ENCODE data around the gene ATP2B2. TPM values are rescaled to one million over a fixed set of nuclear protein-coding genes. Genes with fewer than 3 reads are reported as not detected.

ATP2B2 gene
- total RNA-seq, 1 experiment from 2014 or later: not detected

- Mint-ChIP-seq H3K27ac (ENCODE audit: unreplicated experiment) (no peak overlapping the region), H3K4me3 (ENCODE audit: unreplicated experiment) (no peak overlapping the region), H3K4me1 (ENCODE audit: low read depth, unreplicated experiment) (no peaks in the 10 kb centered on the region), H3K27me3 (ENCODE audit: insufficient read depth, unreplicated experiment) (peaks cover 7% of the 10 kb centered on the region), H3K9me3 (ENCODE audit: unreplicated experiment) (no peaks in the 10 kb centered on the region), H3K36me3 (ENCODE audit: insufficient read depth, unreplicated experiment) (no peaks in the 10 kb centered on the region)
- POLR2A ChIA-PET: no interaction called here
- no peaks in the 10 kb centered on the region for H3K9me3 ChIP-seq
- DNase-seq: no peak
- no peak overlapping the region for H3K4me3 ChIP-seq (ENCODE audit: low read depth, low read length)
- intact Hi-C loops (cut with micrococcal nuclease; ENCODE audit: unreplicated experiment): no loop called here
- CTCF ChIA-PET: no interaction called here
- H3K4me1 ChIP-seq: no peaks in the 10 kb centered on the region
- no TSS peak for BruUV-seq (replicated peaks)
- TF ChIP-seq, protein P1, sequence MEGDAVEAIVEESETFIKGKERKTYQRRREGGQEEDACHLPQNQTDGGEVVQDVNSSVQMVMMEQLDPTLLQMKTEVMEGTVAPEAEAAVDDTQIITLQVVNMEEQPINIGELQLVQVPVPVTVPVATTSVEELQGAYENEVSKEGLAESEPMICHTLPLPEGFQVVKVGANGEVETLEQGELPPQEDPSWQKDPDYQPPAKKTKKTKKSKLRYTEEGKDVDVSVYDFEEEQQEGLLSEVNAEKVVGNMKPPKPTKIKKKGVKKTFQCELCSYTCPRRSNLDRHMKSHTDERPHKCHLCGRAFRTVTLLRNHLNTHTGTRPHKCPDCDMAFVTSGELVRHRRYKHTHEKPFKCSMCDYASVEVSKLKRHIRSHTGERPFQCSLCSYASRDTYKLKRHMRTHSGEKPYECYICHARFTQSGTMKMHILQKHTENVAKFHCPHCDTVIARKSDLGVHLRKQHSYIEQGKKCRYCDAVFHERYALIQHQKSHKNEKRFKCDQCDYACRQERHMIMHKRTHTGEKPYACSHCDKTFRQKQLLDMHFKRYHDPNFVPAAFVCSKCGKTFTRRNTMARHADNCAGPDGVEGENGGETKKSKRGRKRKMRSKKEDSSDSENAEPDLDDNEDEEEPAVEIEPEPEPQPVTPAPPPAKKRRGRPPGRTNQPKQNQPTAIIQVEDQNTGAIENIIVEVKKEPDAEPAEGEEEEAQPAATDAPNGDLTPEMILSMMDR (IDR thresholded peaks at IDR 0.05; ENCODE audit: insufficient read depth in 1 of 2, low read depth in 1 of 2, low read length in 1 of 2, severe bottlenecking in 1 of 2, unreplicated experiment in 1 of 2): no peak
- H3K36me3 ChIP-seq (ENCODE audit: control insufficient read depth, insufficient read depth, low read length): no peaks in the 10 kb centered on the region
- no peaks in the 10 kb centered on the region for H3K27me3 ChIP-seq (replicated peaks; ENCODE audit: control insufficient read depth, insufficient read depth, low read length)
Observed at GRCh38 chr3:10407361-10407760, 98.0 kb downstream of the ATP2B2 start.

DNA sequence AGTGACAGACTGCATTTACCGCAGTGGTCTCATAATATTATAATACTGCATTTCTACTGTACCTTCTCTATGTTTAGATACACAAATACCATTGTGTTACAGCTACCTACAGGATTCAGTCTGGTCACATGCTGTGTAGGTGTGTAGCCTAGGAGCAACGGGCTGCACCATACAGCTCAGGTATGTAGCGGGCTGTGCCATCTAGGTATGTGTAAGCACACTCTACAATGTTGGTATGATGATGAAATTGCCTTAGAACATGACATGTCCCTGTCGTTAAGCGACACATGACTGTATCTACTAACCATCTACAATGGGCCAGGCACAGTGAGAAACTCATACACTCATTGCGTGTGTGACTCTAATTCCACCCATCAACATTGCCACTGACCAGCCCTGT is 99.0 kb downstream of the ATP2B2 start:
- TF ChIP-seq, protein P1 (IDR thresholded peaks at IDR 0.05; ENCODE audit: insufficient read depth in 1 of 2, low read depth in 1 of 2, low read length in 1 of 2, severe bottlenecking in 1 of 2, unreplicated experiment in 1 of 2): no peak
- Histone ChIP-seq H3K9me3 (no peaks in the 10 kb centered on the region), H3K27me3 (replicated peaks; ENCODE audit: control insufficient read depth, insufficient read depth, low read length) (no peaks in the 10 kb centered on the region), H3K4me1 (no peaks in the 10 kb centered on the region), H3K4me3 (ENCODE audit: low read depth, low read length) (no peak overlapping the region), H3K36me3 (ENCODE audit: control insufficient read depth, insufficient read depth, low read length) (no peaks in the 10 kb centered on the region)
- intact Hi-C loops (cut with micrococcal nuclease; ENCODE audit: unreplicated experiment): no loop called here
- BruUV-seq (replicated peaks): no TSS peak
- CTCF ChIA-PET: no interaction called here
- no peaks in the 10 kb centered on the region for H3K9me3 Mint-ChIP-seq (ENCODE audit: unreplicated experiment)
- POLR2A ChIA-PET: no interaction called here
- no peak for DNase-seq
- no peaks in the 10 kb centered on the region for H3K36me3 Mint-ChIP-seq (ENCODE audit: insufficient read depth, unreplicated experiment)
- H3K4me1 Mint-ChIP-seq (ENCODE audit: low read depth, unreplicated experiment): no peaks in the 10 kb centered on the region
- no peak overlapping the region for H3K4me3 Mint-ChIP-seq (ENCODE audit: unreplicated experiment)
- no peaks in the 10 kb centered on the region for H3K27me3 Mint-ChIP-seq (ENCODE audit: insufficient read depth, unreplicated experiment)
- H3K27ac Mint-ChIP-seq (ENCODE audit: unreplicated experiment): no peak overlapping the region

- no peaks in the 10 kb centered on the region for H3K36me3 Mint-ChIP-seq (ENCODE audit: insufficient read depth, unreplicated experiment)
- TF ChIP-seq, protein P1 (IDR thresholded peaks at IDR 0.05; ENCODE audit: insufficient read depth in 1 of 2, low read depth in 1 of 2, low read length in 1 of 2, severe bottlenecking in 1 of 2, unreplicated experiment in 1 of 2): no peak
- POLR2A ChIA-PET: no interaction called here
- H3K36me3 ChIP-seq (ENCODE audit: control insufficient read depth, insufficient read depth, low read length): no peaks in the 10 kb centered on the region
- DNase-seq: no peak
- H3K27me3 ChIP-seq (replicated peaks; ENCODE audit: control insufficient read depth, insufficient read depth, low read length): no peaks in the 10 kb centered on the region
- CTCF ChIA-PET: no interaction called here
- H3K27ac Mint-ChIP-seq (ENCODE audit: unreplicated experiment): no peak overlapping the region
- H3K4me3 Mint-ChIP-seq (ENCODE audit: unreplicated experiment): no peak overlapping the region
- H3K4me3 ChIP-seq (ENCODE audit: low read depth, low read length): no peak overlapping the region
- no peaks in the 10 kb centered on the region for H3K9me3 Mint-ChIP-seq (ENCODE audit: unreplicated experiment)
- BruUV-seq (replicated peaks): no TSS peak
- H3K4me1 Mint-ChIP-seq (ENCODE audit: low read depth, unreplicated experiment): no peaks in the 10 kb centered on the region
- intact Hi-C loops (cut with micrococcal nuclease; ENCODE audit: unreplicated experiment): no loop called here
- no peaks in the 10 kb centered on the region for H3K9me3 ChIP-seq
- H3K27me3 Mint-ChIP-seq (ENCODE audit: insufficient read depth, unreplicated experiment): no peaks in the 10 kb centered on the region
- no peaks in the 10 kb centered on the region for H3K4me1 ChIP-seq
Observed at GRCh38 chr3:10405816-10406215, 99.6 kb downstream of the ATP2B2 start.
